ENCODE measurements around the gene KRTAP10-2.

DNA sequence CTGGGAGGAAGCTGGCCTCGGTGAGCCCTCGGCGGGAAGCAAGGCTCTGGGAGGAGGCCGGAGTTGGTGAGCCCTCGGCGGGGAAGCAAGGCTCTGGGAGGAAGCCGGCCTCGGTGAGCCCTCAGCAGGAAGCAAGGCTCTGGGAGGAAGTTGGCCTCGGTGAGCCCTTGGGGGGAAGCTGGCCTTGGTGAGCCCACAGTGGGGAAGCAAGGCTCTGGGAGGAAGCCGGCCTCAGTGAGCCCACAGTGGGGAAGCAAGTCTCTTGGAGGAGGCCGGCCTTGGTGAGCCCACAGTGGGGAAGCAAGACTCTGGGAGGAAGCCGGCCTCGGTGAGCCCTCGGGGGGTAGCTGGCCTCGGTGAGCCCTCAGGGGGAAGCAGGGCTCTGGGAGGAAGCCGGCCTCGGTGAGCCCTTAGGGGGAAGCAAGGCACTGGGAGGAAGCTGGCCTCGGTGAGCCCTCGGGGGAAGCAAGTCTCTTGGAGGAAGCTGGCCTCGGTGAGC, 47.4 kb downstream of the KRTAP10-2 start:
- TF ChIP-seq, protein P1, sequence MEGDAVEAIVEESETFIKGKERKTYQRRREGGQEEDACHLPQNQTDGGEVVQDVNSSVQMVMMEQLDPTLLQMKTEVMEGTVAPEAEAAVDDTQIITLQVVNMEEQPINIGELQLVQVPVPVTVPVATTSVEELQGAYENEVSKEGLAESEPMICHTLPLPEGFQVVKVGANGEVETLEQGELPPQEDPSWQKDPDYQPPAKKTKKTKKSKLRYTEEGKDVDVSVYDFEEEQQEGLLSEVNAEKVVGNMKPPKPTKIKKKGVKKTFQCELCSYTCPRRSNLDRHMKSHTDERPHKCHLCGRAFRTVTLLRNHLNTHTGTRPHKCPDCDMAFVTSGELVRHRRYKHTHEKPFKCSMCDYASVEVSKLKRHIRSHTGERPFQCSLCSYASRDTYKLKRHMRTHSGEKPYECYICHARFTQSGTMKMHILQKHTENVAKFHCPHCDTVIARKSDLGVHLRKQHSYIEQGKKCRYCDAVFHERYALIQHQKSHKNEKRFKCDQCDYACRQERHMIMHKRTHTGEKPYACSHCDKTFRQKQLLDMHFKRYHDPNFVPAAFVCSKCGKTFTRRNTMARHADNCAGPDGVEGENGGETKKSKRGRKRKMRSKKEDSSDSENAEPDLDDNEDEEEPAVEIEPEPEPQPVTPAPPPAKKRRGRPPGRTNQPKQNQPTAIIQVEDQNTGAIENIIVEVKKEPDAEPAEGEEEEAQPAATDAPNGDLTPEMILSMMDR (optimal IDR thresholded peaks at IDR 0.05 in 1 of 3, IDR thresholded peaks at IDR 0.05 in 1 of 3, conservative IDR thresholded peaks at IDR 0.05 in 1 of 3; ENCODE audit: extremely low read depth in 1 of 3, insufficient read depth in 2 of 3, low read length in 3 of 3) = no peak
- TF ChIP-seq EZH2 (IDR thresholded peaks at IDR 0.05; ENCODE audit: low read length) = no peak
